Measurements from ENCODE around the gene SERPINA4.

SERPINA4 gene

GRCh38 chr14:94548131-94548998 lies 12.9 kb upstream of the SERPINA4 start:
- no peak for TF ChIP-seq ZFX (IDR thresholded peaks at IDR 0.05; ENCODE audit: borderline replicate concordance)
- no peak for TF ChIP-seq CTCF (IDR thresholded peaks at IDR 0.05)
- no peak overlapping the region for H3K27ac ChIP-seq

GRCh38 chr14:94548999-94549985 lies 11.9 kb upstream of the SERPINA4 start:
- TF ChIP-seq ZFX (IDR thresholded peaks at IDR 0.05; ENCODE audit: borderline replicate concordance) (no peak), CTCF (IDR thresholded peaks at IDR 0.05) (peak; percentile 95)
- H3K27ac ChIP-seq, result no peak overlapping the region

GRCh38 chr14:94550041-94550440 lies 11.2 kb upstream of the SERPINA4 start:
- H3K27ac ChIP-seq, result no peak overlapping the region
- TF ChIP-seq ZFX (IDR thresholded peaks at IDR 0.05; ENCODE audit: borderline replicate concordance), result no peak
- no peak for TF ChIP-seq CTCF (IDR thresholded peaks at IDR 0.05)

GRCh38 chr14:94555991-94556390 lies 5.3 kb upstream of the SERPINA4 start:
- no peak overlapping the region for H3K27ac ChIP-seq
- no peak for TF ChIP-seq CTCF (IDR thresholded peaks at IDR 0.05)

GRCh38 chr14:94557327-94557726 lies 3.9 kb upstream of the SERPINA4 start:
- H3K27ac ChIP-seq, result no peak overlapping the region
- TF ChIP-seq ZFX (IDR thresholded peaks at IDR 0.05; ENCODE audit: borderline replicate concordance) (no peak), CTCF (IDR thresholded peaks at IDR 0.05) (no peak)

GRCh38 chr14:94558842-94559241 lies 2.4 kb upstream of the SERPINA4 start:
- H3K27ac ChIP-seq, result no peak overlapping the region
- TF ChIP-seq CTCF (IDR thresholded peaks at IDR 0.05), result no peak
